Stomach (tissue), 9 donors: ENCODE measurements around the gene CTNNA3. TPM values are rescaled to one million over a fixed set of nuclear protein-coding genes. Genes with fewer than 3 reads are reported as not detected.

Experiments
- DNase-seq, 2 donors: peaks; one replicate each; pipeline versions ENCODE4 v3.0.0 to v3.0.0-alpha.2; 2013 to 2019
- H3K27ac ChIP-seq, 5 donors: fragments of 200-600 bp in 4 of 5; sonication (generic) in 4 of 5; one replicate each; pipeline ENCODE4 v1.5.1; 2013 to 2019; ENCODE audit warnings: mild to moderate bottlenecking in 1 of 5, moderate library complexity in 1 of 5
- H3K27me3 ChIP-seq, 3 donors: fragments of 200-600 bp; sonication (generic); one replicate each; pipeline ENCODE4 v1.5.1; 2017 to 2019; ENCODE audit warnings: mixed run types in 1 of 3
- H3K36me3 ChIP-seq, 4 donors: fragments of 200-600 bp; sonication (generic); 1 replicate in 3 of 4; 2 replicates in 1 of 4; pipeline ENCODE4 v1.5.1; 2016 to 2019
- H3K4me1 ChIP-seq, 4 donors: fragments of 200-600 bp; sonication (generic); one replicate each; pipeline ENCODE4 v1.5.1; 2016 to 2019
- H3K4me3 ChIP-seq, 4 donors: fragments of 200-600 bp; sonication (generic) in 3 of 4; one replicate each; pipeline ENCODE4 v1.5.1; 2016 to 2019; ENCODE audit warnings: mild to moderate bottlenecking in 1 of 4
- H3K9me3 ChIP-seq, 4 donors: fragments of 200-600 bp; sonication (generic); one replicate each; pipeline ENCODE4 v1.5.1; 2016 to 2019
- CTCF ChIP-seq, 7 experiments: fragments of 450-650 bp in 4 of 7; fragments of 200-600 bp in 3 of 7; sonication (generic) in 3 of 7; IDR thresholded peaks; one replicate each; pipeline ENCODE4 v1.5.1; 2016 to 2019; ENCODE audit warnings: antibody characterized with exemption in 7 of 7, control low read depth in 2 of 7, mild to moderate bottlenecking in 1 of 7
- EP300 ChIP-seq: sonication (generic); formaldehyde crosslinking; IDR thresholded peaks from one replicate; pipeline ENCODE4 v1.6.1; 2017; ENCODE audit warnings: antibody characterized with exemption
- POLR2A ChIP-seq, 4 donors: fragments of 450-650 bp; IDR thresholded peaks; one replicate each; pipeline ENCODE4 v1.6.1; 2016; ENCODE audit warnings: antibody characterized with exemption in 4 of 4, control low read depth in 2 of 4, mild to moderate bottlenecking in 1 of 4, moderate library complexity in 1 of 4
- POLR2AphosphoS5 ChIP-seq, 3 donors: sonication (generic); formaldehyde crosslinking; IDR thresholded peaks; one replicate each; pipeline ENCODE4 v1.6.1; 2016; ENCODE audit warnings: antibody characterized with exemption in 3 of 3
- WGBS, 5 donors: extraction: QIAGEN DNeasy Blood & Tissue Kit in 3 of 5; methylation state at CpG; one replicate each; pipeline versions ENCODE4 v1.1.5 to v1.1.7; 2013 to 2018; 5-methylcytosine and 5-hydroxymethylcytosine counted together
- intact Hi-C: fragments of 100-400 bp; cut with DNase I; formaldehyde crosslinking; loops from one replicate; pipeline ENCODE4 v1.15.1; 2023; ENCODE audit warnings: low total_unique reads
- polyA plus RNA-seq, 3 donors: library from polyadenylated mRNA; stranded (reverse); fragments of 200-250 nt; gene quantifications; one replicate each; pipeline ENCODE4 v1.2.3, GENCODE V29; 2013
- total RNA-seq, 5 donors: library from RNA; depleted of rRNA; stranded (reverse); fragments of >200 nt; gene quantifications; one replicate each; pipeline versions ENCODE4 v1.1.0 to v1.2.3, GENCODE V29; 2014 to 2016
- donor health status: healthy with polysubstance abuse.
- donor health status: Bipolar disorder and iron deficiency.
- donor health status: healthy.

The CTNNA3 gene
- total and polyA plus RNA-seq, 8 donors, result 0.14 to 46.1 (median 12.9) TPM; not detected in 2

- no peaks in the 10 kb centered on the region for H3K9me3 ChIP-seq
- no peak overlapping the region for H3K27ac ChIP-seq
- no peaks in the 10 kb centered on the region for H3K27me3 ChIP-seq
- DNase-seq, result no peak
- no peak overlapping the region for H3K4me3 ChIP-seq
- no peaks in the 10 kb centered on the region for H3K4me1 ChIP-seq
- WGBS, 5 donors, result 71 to 83% (median 79%) methylated on average over 1 of the region's 1 CpG
- no peaks in the 10 kb centered on the region for H3K36me3 ChIP-seq
- TF ChIP-seq POLR2AphosphoS5 (IDR thresholded peaks at IDR 0.05) (no peak), EP300 (no peak), POLR2A (IDR thresholded peaks at IDR 0.05) (no peak), CTCF (IDR thresholded peaks at IDR 0.05) (no peak)
- intact Hi-C loops, result no loop called here
These were observed 807.8 kb downstream of the CTNNA3 start for GRCh38 chr10:66888237-66888636.

- Histone ChIP-seq H3K27ac (no peak overlapping the region), H3K27me3 (no peaks in the 10 kb centered on the region), H3K9me3 (no peaks in the 10 kb centered on the region), H3K4me1 (no peaks in the 10 kb centered on the region), H3K4me3 (no peak overlapping the region), H3K36me3 (no peaks in the 10 kb centered on the region)
- intact Hi-C loops, result no loop called here
- no peak for DNase-seq
- TF ChIP-seq EP300 (no peak), CTCF (IDR thresholded peaks at IDR 0.05) (no peak), POLR2A (IDR thresholded peaks at IDR 0.05) (no peak), POLR2AphosphoS5 (IDR thresholded peaks at IDR 0.05) (no peak)
These were observed 809.1 kb downstream of the CTNNA3 start for GRCh38 chr10:66886848-66887247.

- no peak overlapping the region for H3K4me3 ChIP-seq
- intact Hi-C loops, result no loop called here
- no peak for DNase-seq
- no peaks in the 10 kb centered on the region for H3K9me3 ChIP-seq
- 80 to 89% (median 84%) methylated on average over 2 of the region's 2 CpGs for WGBS, 5 donors
- no peak for TF ChIP-seq CTCF (IDR thresholded peaks at IDR 0.05)
- TF ChIP-seq EP300, result no peak
- TF ChIP-seq POLR2A (IDR thresholded peaks at IDR 0.05), result no peak
- TF ChIP-seq POLR2AphosphoS5 (IDR thresholded peaks at IDR 0.05), result no peak
- H3K4me1 ChIP-seq, result no peaks in the 10 kb centered on the region
- no peaks in the 10 kb centered on the region for H3K36me3 ChIP-seq
- no peak overlapping the region for H3K27ac ChIP-seq
- no peaks in the 10 kb centered on the region for H3K27me3 ChIP-seq
These were observed 813.7 kb downstream of the CTNNA3 start for GRCh38 chr10:66882271-66882670.

GRCh38 chr10:66881814-66882213 lies 814.2 kb downstream of the CTNNA3 start:
- Histone ChIP-seq H3K4me1 (no peaks in the 10 kb centered on the region), H3K27me3 (no peaks in the 10 kb centered on the region), H3K36me3 (no peaks in the 10 kb centered on the region), H3K9me3 (no peaks in the 10 kb centered on the region), H3K4me3 (no peak overlapping the region), H3K27ac (no peak overlapping the region)
- DNase-seq, result no peak
- intact Hi-C loops, result no loop called here
- 68 to 84% (median 79%) methylated on average over 3 of the region's 3 CpGs for WGBS, 5 donors
- TF ChIP-seq EP300 (no peak), CTCF (IDR thresholded peaks at IDR 0.05) (no peak), POLR2AphosphoS5 (IDR thresholded peaks at IDR 0.05) (no peak), POLR2A (IDR thresholded peaks at IDR 0.05) (no peak)
